HG03135 (cell line): ENCODE data around the gene AGAP1.
"Not testable (repeated sequence)": the region's sequence is repeated elsewhere in the genome, so short reads cannot be mapped to it uniquely, and the experiment has no call there.

Source experiments
- ATAC-seq: cut with Tn5 transposase; IDR thresholded peaks from one replicate; pipeline ENCODE4 v1.9.1; 2021; ENCODE audit warnings: mild to moderate bottlenecking, moderate library complexity; ENCODE audit not compliant: unreplicated experiment

The AGAP1 gene

DNA sequence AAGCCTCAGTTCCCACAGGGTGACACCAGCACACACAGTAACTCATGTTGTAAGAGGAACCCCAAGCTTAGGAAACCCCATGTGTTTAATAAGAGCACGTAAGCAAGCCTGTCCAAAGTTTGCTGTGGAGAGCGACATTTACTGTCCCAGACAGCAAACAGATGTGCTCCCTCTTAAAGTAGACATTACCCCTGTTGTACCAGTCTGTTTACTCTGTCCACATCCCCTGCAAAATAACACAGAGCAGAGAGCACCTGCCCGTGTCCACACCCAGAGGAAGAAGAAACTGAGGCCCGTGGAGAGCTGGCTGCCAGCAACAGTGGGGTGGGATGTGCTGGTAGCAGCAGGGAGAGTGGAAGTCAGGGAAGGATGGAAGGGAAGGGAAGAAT is 430.8 kb downstream of the AGAP1 start:
- ATAC-seq = no peak

GRCh38 chr2:235925250-235925919 is 431.5 kb downstream of the AGAP1 start:
- ATAC-seq = no peak

DNA sequence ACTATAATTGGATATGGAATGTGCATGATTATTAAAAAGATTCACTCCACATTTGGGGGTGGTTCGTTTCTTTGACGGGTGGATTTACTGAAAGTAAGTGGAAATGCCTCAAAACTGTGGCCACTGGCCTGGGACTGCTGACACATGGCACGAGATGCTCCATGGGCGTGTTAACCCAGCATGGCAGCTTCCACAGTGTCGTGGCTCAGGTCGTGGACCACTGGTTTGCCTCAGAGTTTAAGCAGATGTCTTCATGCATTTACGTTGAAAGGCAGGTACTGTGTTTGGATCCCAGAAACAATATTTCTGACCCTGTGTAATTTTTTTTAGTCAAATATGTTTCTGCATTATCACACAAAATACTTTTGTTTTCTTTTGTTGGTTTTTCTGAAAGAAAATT is 432.4 kb downstream of the AGAP1 start:
- no peak for ATAC-seq

- ATAC-seq = no peak
Measured at GRCh38 chr2:235928751-235929370, 435.0 kb downstream of the AGAP1 start.

GRCh38 chr2:235930701-235931100 is 436.9 kb downstream of the AGAP1 start:
- no peak for ATAC-seq

GRCh38 chr2:235931676-235932075 is 437.8 kb downstream of the AGAP1 start:
- ATAC-seq = no peak

DNA sequence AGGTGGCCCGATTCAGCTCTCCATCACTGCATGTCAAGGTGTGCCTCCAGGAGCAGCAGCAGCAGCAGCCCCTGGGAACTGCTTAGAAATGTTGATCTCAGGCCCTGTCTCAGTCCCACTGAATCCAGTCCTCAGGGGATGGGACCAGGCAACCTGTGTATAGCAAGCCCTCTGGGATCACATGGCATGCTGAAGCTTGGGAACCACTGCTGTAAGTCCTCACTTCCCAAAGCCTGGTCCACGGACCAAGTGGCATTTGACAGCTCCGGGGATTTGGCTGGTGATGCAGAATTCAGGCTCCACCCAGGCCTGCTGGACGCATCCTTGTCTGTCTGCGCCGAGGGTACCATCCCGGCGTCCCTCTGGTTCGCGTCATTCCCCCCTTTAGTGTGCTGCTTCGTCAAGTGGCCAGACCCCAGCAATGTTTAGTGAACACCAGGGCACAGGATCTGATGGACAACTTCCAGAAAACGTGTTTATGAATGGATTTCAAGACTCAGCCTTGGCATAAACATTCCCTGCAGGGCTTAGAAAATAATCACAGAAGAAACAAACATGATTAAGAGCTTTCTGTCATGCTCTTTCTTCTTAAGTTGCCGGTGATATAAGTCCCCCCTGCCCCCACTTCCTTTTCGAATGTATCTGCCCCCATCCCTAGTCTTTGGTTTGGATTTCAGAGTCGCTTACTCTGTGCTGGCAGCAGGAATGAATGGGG is 440.4 kb downstream of the AGAP1 start:
- ATAC-seq = no peak

GRCh38 chr2:235934774-235935484 is 441.1 kb downstream of the AGAP1 start:
- ATAC-seq = no peak

- no peak for ATAC-seq
Measured at GRCh38 chr2:235935773-235936172, 441.9 kb downstream of the AGAP1 start.

GRCh38 chr2:235936493-235936892 is 442.6 kb downstream of the AGAP1 start:
- ATAC-seq = no peak

GRCh38 chr2:235937087-235937486 is 443.2 kb downstream of the AGAP1 start:
- ATAC-seq = no peak

- ATAC-seq = no peak
Measured at GRCh38 chr2:235937526-235937925, 443.7 kb downstream of the AGAP1 start.

GRCh38 chr2:235937936-235938335 is 444.1 kb downstream of the AGAP1 start:
- no peak for ATAC-seq

DNA sequence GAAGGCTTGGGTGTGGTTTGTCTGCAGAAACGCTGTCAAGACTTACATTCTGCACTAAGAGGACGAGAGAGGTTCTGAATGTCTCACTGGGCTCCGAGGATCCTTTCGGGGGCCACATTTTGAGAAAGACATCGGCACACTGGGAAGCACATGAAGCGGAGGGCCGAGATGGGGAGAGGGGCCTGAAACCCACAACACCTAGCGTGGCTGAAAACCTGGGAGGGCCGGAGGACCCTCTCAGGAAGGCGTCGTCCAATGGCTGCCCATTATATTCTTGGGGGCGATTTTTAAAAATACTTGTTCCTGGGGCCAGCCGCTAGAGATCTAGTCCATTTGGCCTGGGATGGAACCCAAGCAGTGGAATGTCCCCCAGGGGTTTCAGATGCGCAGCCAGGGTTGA is 444.8 kb downstream of the AGAP1 start:
- no peak for ATAC-seq

DNA sequence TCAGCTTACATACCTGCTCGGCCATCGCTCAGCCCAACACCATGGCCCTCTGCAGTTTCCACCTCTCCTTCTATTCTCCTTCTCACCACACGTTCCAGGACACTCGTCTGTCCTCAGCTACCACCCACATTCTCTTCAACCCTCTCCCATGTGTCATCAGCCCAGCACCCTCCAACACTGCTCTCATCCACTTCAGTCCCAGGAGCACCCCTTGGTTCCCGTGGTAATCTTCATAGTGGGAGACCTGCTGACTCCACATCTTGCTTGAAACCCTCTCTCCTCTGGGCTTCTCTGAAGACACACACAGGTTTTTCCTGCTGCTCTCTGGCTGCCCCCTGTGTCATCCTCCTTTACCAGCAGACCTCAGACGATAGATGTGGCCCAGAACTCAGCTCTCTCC is 445.6 kb downstream of the AGAP1 start:
- ATAC-seq = no peak

GRCh38 chr2:235940330-235940729 is 446.5 kb downstream of the AGAP1 start:
- ATAC-seq = no peak

DNA sequence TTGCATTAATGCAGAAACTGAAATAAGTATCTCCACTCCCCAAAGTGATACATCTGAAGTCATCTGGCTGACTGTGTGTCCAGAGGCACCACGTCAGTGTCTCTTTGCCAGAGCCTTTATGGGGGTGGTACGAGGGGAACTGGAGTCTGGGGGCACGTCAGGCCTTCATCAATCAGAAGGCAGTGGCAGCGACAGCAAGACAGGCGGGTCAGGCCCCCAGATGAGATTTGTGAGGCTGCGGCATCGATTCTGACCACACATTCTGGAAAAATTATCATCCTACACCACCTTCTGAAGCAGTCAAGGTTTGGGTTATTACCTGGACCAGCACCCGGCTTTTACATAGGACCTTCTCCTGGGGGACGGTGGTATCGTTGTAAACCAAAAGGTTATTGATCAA is 450.7 kb downstream of the AGAP1 start:
- no peak for ATAC-seq

DNA sequence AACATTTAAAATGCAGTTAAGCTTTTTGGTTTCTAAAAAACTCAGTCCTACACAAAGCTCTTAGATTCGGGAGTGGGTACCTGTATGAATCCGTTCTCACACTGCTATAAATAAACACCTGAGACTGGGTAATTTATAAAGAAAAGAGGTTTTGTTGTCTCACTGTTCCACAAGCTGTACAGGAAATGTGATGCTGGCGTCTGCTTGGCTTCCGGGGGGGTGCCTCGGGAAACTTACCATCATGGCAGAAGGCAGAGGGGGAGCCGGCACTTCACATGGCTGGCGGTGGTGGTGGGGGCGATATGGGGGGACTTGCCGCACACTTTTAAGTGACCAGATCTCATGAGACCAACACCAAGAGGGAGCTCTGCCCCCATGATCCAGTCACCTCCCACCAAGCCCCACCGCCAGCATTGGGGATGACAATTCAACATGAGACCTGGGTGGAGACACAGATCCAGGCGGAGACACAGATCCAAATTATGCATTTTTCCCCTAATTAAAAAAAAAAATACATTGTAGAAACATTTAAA is 451.8 kb downstream of the AGAP1 start:
- ATAC-seq = no peak

- no peak for ATAC-seq
Measured at GRCh38 chr2:235946590-235946989, 452.7 kb downstream of the AGAP1 start.

DNA sequence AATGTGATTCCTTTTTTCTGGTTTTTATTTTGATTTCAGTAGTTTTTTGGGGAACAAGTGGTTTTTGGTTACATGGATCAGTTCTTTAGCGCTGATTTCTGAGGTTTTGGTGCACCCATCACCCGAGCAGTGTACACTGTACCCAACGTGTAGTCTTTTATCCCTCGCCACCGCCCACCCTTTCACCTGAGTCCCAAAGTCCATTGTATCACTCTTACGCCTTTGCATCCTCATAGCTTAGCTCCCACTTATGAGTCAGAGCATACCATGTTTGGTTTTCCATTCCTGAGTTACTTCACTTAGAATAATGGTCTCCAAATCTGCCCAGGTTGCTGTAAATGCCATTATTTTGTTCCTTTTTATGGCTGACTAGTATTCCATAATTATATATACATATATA is 453.2 kb downstream of the AGAP1 start:
- ATAC-seq = not testable (repeated sequence)
